H9 (cell line): ENCODE measurements around the gene TFB1M. TPM values are rescaled to one million over a fixed set of nuclear protein-coding genes. Genes with fewer than 3 reads are reported as not detected.

Source experiments
- DNase-seq: peaks from one replicate; pipeline ENCODE4 v3.0.0-alpha.2; 2017
- H2AFZ ChIP-seq: one replicate; pipeline ENCODE4 v1.6.1; 2013; ENCODE audit warnings: mild to moderate bottlenecking, low read length, control low read depth, moderate library complexity
- H2AK5ac ChIP-seq: 2 replicates; pipeline ENCODE4 v1.6.1; 2013; ENCODE audit warnings: low read length, control low read depth, mixed read lengths; ENCODE audit not compliant: insufficient read length
- H2BK120ac ChIP-seq: one replicate; pipeline ENCODE4 v1.6.1; 2013; ENCODE audit warnings: low read depth, mild to moderate bottlenecking, low read length, control low read depth, inconsistent platforms; ENCODE audit not compliant: poor library complexity, severe bottlenecking
- H2BK12ac ChIP-seq: 2 replicates; pipeline ENCODE4 v1.6.1; 2013; ENCODE audit warnings: low read length, control low read depth, mixed read lengths, low read depth; ENCODE audit not compliant: insufficient read length
- H2BK15ac ChIP-seq: 2 replicates; pipeline ENCODE4 v1.6.1; 2013; ENCODE audit warnings: low read depth, low read length, control low read depth
- H2BK20ac ChIP-seq: one replicate; pipeline ENCODE4 v1.6.1; 2013; ENCODE audit warnings: low read depth, mild to moderate bottlenecking, low read length, control low read depth, inconsistent platforms; ENCODE audit not compliant: poor library complexity, severe bottlenecking
- H2BK5ac ChIP-seq: 2 replicates; pipeline ENCODE4 v1.6.1; 2013; ENCODE audit warnings: low read length, control low read depth, mixed read lengths; ENCODE audit not compliant: insufficient read length
- H3K14ac ChIP-seq: 2 replicates; pipeline ENCODE4 v1.6.1; 2013; ENCODE audit warnings: low read length, control low read depth; ENCODE audit not compliant: insufficient read depth
- H3K18ac ChIP-seq: 2 replicates; pipeline ENCODE4 v1.6.1; 2013; ENCODE audit warnings: low read depth, mild to moderate bottlenecking, mixed read lengths, low read length, control low read depth; ENCODE audit not compliant: insufficient read length
- H3K23ac ChIP-seq: 2 replicates; pipeline ENCODE4 v1.6.1; 2013; ENCODE audit warnings: low read length, control low read depth, mixed read lengths, low read depth; ENCODE audit not compliant: insufficient read length
- H3K23me2 ChIP-seq: 2 replicates; pipeline ENCODE4 v1.6.1; 2013; ENCODE audit warnings: low read depth, mild to moderate bottlenecking, mixed read lengths, low read length, control low read depth; ENCODE audit not compliant: insufficient read length, poor library complexity, severe bottlenecking
- H3K27ac ChIP-seq: 2 replicates; pipeline ENCODE4 v1.5.1; 2013; ENCODE audit warnings: low read length, control low read depth, mixed read lengths, low read depth; ENCODE audit not compliant: insufficient read length
- H3K27me3 ChIP-seq: 2 replicates; pipeline ENCODE4 v1.6.1; 2013; ENCODE audit warnings: low read length, control low read depth, inconsistent platforms; ENCODE audit not compliant: insufficient read depth
- H3K4ac ChIP-seq: 2 replicates; pipeline ENCODE4 v1.6.1; 2013; ENCODE audit warnings: low read depth, mild to moderate bottlenecking, control low read depth, inconsistent platforms, low read length, moderate library complexity
- H3K4me1 ChIP-seq: 2 replicates; pipeline ENCODE4 v1.6.1; 2013; ENCODE audit warnings: low read length, control low read depth, inconsistent platforms; ENCODE audit not compliant: insufficient read depth
- H3K4me2 ChIP-seq: 2 replicates; pipeline ENCODE4 v1.6.1; 2013; ENCODE audit warnings: low read length, control low read depth, mixed read lengths; ENCODE audit not compliant: insufficient read length, insufficient read depth
- H3K56ac ChIP-seq: 2 replicates; pipeline ENCODE4 v1.6.1; 2013; ENCODE audit warnings: low read depth, mild to moderate bottlenecking, mixed read lengths, low read length, control low read depth; ENCODE audit not compliant: insufficient read length
- H3K79me1 ChIP-seq: 2 replicates; pipeline ENCODE4 v1.6.1; 2013; ENCODE audit warnings: low read depth, mild to moderate bottlenecking, moderate library complexity, low read length, control low read depth, inconsistent platforms; ENCODE audit not compliant: insufficient read depth, poor library complexity, severe bottlenecking
- H3K79me2 ChIP-seq: 2 replicates; pipeline ENCODE4 v1.6.1; 2013; ENCODE audit warnings: low read length, control low read depth, inconsistent platforms; ENCODE audit not compliant: insufficient read depth
- H3K9ac ChIP-seq: 2 replicates; pipeline ENCODE4 v1.6.1; 2013; ENCODE audit warnings: low read length, control low read depth, mixed read lengths; ENCODE audit not compliant: insufficient read length; ENCODE audit errors: extremely low read depth
- H3K9me3 ChIP-seq: one replicate; pipeline ENCODE4 v1.6.1; 2013; ENCODE audit warnings: low read depth, low read length, inconsistent platforms; ENCODE audit not compliant: control insufficient read depth
- H3T11ph ChIP-seq: one replicate; pipeline ENCODE4 v1.6.1; 2013; ENCODE audit warnings: mild to moderate bottlenecking, low read length, control low read depth, inconsistent platforms
- H4K20me1 ChIP-seq: one replicate; pipeline ENCODE4 v1.6.1; 2013; ENCODE audit not compliant: control insufficient read depth, insufficient read length, insufficient read depth
- H4K5ac ChIP-seq: 2 replicates; pipeline ENCODE4 v1.6.1; 2013; ENCODE audit warnings: low read depth, mild to moderate bottlenecking, mixed read lengths, low read length, control low read depth; ENCODE audit not compliant: insufficient read length
- H4K8ac ChIP-seq: replicated peaks from 2 replicates; pipeline ENCODE4 v1.6.1; 2013; ENCODE audit warnings: low read length, control low read depth, mixed read lengths, low read depth; ENCODE audit not compliant: insufficient read length
- H4K91ac ChIP-seq: 2 replicates; pipeline ENCODE4 v1.6.1; 2013; ENCODE audit warnings: low read depth, mild to moderate bottlenecking, moderate library complexity, mixed read lengths, low read length, control low read depth; ENCODE audit not compliant: insufficient read length
- H3K27ac Mint-ChIP-seq, 3 experiments: 2 replicates in 2 of 3; 3 replicates in 1 of 3; pipeline ENCODE4 v1.8.0; 2020 to 2021; ENCODE audit warnings: mixed read lengths in 3 of 3, mild to moderate bottlenecking in 1 of 3, moderate library complexity in 1 of 3
- H3K27me3 Mint-ChIP-seq: 2 replicates; pipeline ENCODE4 v1.8.0; 2021; ENCODE audit warnings: low read depth, mild to moderate bottlenecking, moderate library complexity, mixed read lengths
- H3K36me3 Mint-ChIP-seq, 3 experiments: 2 replicates in 2 of 3; 3 replicates in 1 of 3; pipeline ENCODE4 v1.8.0; 2020 to 2021; ENCODE audit warnings: low read depth in 3 of 3, mixed read lengths in 3 of 3; ENCODE audit not compliant: insufficient read depth in 1 of 3
- H3K4me1 Mint-ChIP-seq, 2 experiments: 2 replicates each; pipeline ENCODE4 v1.8.0; 2020; ENCODE audit warnings: mixed read lengths in 2 of 2
- H3K4me3 Mint-ChIP-seq, 2 experiments: 2 replicates in 1 of 2; 3 replicates in 1 of 2; pipeline ENCODE4 v1.8.0; 2020 to 2021; ENCODE audit warnings: mild to moderate bottlenecking in 2 of 2, mixed read lengths in 2 of 2, moderate library complexity in 1 of 2
- H3K9me3 Mint-ChIP-seq, 2 experiments: 2 replicates in 1 of 2; 3 replicates in 1 of 2; pipeline ENCODE4 v1.8.0; 2020; ENCODE audit warnings: mild to moderate bottlenecking in 2 of 2, mixed read lengths in 2 of 2, moderate library complexity in 1 of 2
- WGBS: extraction: QIAGEN DNeasy Blood & Tissue Kit; methylation state at CpG from one replicate; pipeline ENCODE4 v1.1.7; 2013; ENCODE audit warnings: missing lambda C conversion rate, low lambda C conversion rate, mixed read lengths; ENCODE audit not compliant: insufficient read length; ENCODE audit errors: extremely low coverage; 5-methylcytosine and 5-hydroxymethylcytosine counted together
- total RNA-seq: library from RNA; stranded (reverse); gene quantifications from 2 replicates; pipeline ENCODE4 v1.2.1, GENCODE V29; 2021
- TF ChIP-seq, protein P1 (sequence below): fragments of 200-600 bp; sonication (generic); conservative IDR thresholded peaks from 3 replicates; pipeline ENCODE4 v1.8.0; 2021; ENCODE audit warnings: antibody characterized with exemption, mild to moderate bottlenecking

TFB1M gene
- total RNA-seq, 1 experiment from 2014 or later = 28.6 TPM

DNA sequence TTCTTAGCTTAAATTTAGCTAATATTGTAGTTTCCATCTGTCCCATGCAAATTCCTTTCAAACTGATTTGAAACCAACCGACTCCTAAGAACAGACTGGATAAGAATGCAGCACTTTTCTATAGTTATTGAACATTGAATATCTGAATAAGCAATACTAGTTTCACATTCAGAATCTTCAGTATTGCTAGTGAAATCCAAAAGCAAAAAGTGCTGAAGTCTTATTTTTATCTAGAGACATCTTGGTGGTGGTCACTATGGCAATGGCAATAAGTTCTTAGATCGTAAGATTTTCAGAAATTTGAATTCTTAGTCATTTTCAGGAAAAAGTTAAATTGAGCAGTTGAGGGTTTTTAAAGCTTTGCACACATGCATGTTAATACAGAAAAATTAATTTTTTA lies 2.7 kb downstream of the TFB1M start:
- no peak overlapping the region for H2AK5ac ChIP-seq
- DNase-seq = no peak
- H3K14ac ChIP-seq = no peak overlapping the region
- H3K27me3 Mint-ChIP-seq = no peaks in the 10 kb centered on the region
- WGBS = no CpG with 5 or more reads among the region's 2 CpGs
- H2BK20ac ChIP-seq = no peak overlapping the region
- H4K5ac ChIP-seq = no peak overlapping the region
- H4K20me1 ChIP-seq = no peaks in the 10 kb centered on the region
- no peak overlapping the region for H2BK5ac ChIP-seq
- no peaks in the 10 kb centered on the region for H3K9me3 Mint-ChIP-seq
- H3K79me1 ChIP-seq = no peaks in the 10 kb centered on the region
- H3K27ac ChIP-seq = no peak overlapping the region
- H3K4me1 ChIP-seq = no peaks in the 10 kb centered on the region
- no peak overlapping the region for H3K23ac ChIP-seq
- H3T11ph ChIP-seq = no peak overlapping the region
- H4K91ac ChIP-seq = no peak overlapping the region
- H3K79me2 ChIP-seq = no peaks in the 10 kb centered on the region
- no peak overlapping the region for H3K27ac Mint-ChIP-seq
- H2BK120ac ChIP-seq = no peak overlapping the region
- H3K56ac ChIP-seq = no peak overlapping the region
- H3K18ac ChIP-seq = no peak overlapping the region
- no peak overlapping the region for H2AFZ ChIP-seq
- H3K4ac ChIP-seq = no peak overlapping the region
- peaks cover 12 to 47% (median 41%) of the 10 kb centered on the region in 3 experiments for H3K36me3 Mint-ChIP-seq
- no peak overlapping the region for H3K4me3 Mint-ChIP-seq
- no peak overlapping the region for H2BK12ac ChIP-seq
- peaks cover 13 to 15% of the 10 kb centered on the region in 2 experiments for H3K4me1 Mint-ChIP-seq
- H3K9me3 ChIP-seq = no peaks in the 10 kb centered on the region
- no peak overlapping the region for H2BK15ac ChIP-seq
- no peak overlapping the region for H3K4me2 ChIP-seq
- no peaks in the 10 kb centered on the region for H3K27me3 ChIP-seq
- no peak overlapping the region for H4K8ac ChIP-seq
- no peak overlapping the region for H3K9ac ChIP-seq
- TF ChIP-seq, protein P1, sequence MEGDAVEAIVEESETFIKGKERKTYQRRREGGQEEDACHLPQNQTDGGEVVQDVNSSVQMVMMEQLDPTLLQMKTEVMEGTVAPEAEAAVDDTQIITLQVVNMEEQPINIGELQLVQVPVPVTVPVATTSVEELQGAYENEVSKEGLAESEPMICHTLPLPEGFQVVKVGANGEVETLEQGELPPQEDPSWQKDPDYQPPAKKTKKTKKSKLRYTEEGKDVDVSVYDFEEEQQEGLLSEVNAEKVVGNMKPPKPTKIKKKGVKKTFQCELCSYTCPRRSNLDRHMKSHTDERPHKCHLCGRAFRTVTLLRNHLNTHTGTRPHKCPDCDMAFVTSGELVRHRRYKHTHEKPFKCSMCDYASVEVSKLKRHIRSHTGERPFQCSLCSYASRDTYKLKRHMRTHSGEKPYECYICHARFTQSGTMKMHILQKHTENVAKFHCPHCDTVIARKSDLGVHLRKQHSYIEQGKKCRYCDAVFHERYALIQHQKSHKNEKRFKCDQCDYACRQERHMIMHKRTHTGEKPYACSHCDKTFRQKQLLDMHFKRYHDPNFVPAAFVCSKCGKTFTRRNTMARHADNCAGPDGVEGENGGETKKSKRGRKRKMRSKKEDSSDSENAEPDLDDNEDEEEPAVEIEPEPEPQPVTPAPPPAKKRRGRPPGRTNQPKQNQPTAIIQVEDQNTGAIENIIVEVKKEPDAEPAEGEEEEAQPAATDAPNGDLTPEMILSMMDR = no peak
- peaks cover 2% of the 10 kb centered on the region for H3K23me2 ChIP-seq
